SK-N-SH treated with all-trans-retinoic acid at 6 μM for 48 hours (cell line): ENCODE results near the gene RMND5A.

Source experiments
- ARNTL ChIP-seq: fragments of 450-650 bp; formaldehyde crosslinking; IDR thresholded peaks from 2 replicates; pipeline ENCODE4 v1.5.0; 2020; ENCODE audit warnings: low read depth, mild to moderate bottlenecking, moderate library complexity, borderline replicate concordance
- BACH2 ChIP-seq: fragments of 250-450 bp; sonication (Bioruptor Pico); IDR thresholded peaks from 2 replicates; pipeline ENCODE4 v1.9.0; 2021; ENCODE audit warnings: mild to moderate bottlenecking, borderline replicate concordance
- CSDC2 ChIP-seq: fragments of 250-450 bp; sonication (Bioruptor Pico); IDR thresholded peaks from 2 replicates; pipeline ENCODE4 v1.5.0; 2020; ENCODE audit warnings: mild to moderate bottlenecking, moderate library complexity
- ESRRG ChIP-seq: fragments of 250-450 bp; sonication (Bioruptor Pico); IDR thresholded peaks from 2 replicates; pipeline ENCODE4 v1.6.1; 2021; ENCODE audit warnings: mild to moderate bottlenecking
- ISL1 ChIP-seq: fragments of 250-450 bp; sonication (Bioruptor Pico); IDR thresholded peaks from 2 replicates; pipeline ENCODE4 v2.1.2; 2022; ENCODE audit warnings: mild to moderate bottlenecking, moderate library complexity
- PPARA ChIP-seq: fragments of 250-450 bp; sonication (Bioruptor Pico); IDR thresholded peaks from 2 replicates; pipeline ENCODE4 v1.5.0; 2020; ENCODE audit warnings: mild to moderate bottlenecking, borderline replicate concordance
- RARB ChIP-seq: fragments of 250-450 bp; sonication (Bioruptor Pico); IDR thresholded peaks from 2 replicates; pipeline ENCODE4 v1.8.0; 2021; ENCODE audit warnings: mild to moderate bottlenecking, moderate library complexity
- TCF4 ChIP-seq: fragments of 250-450 bp; sonication (Bioruptor Pico); IDR thresholded peaks from 2 replicates; pipeline ENCODE4 v1.8.0; 2021; ENCODE audit warnings: mild to moderate bottlenecking, moderate library complexity, borderline replicate concordance
- ZFP3 ChIP-seq: fragments of 250-450 bp; sonication (Bioruptor Pico); IDR thresholded peaks from 2 replicates; pipeline ENCODE4 v1.5.0; 2020; ENCODE audit warnings: mild to moderate bottlenecking, moderate library complexity
- ZFP30 ChIP-seq: fragments of 450-650 bp; formaldehyde crosslinking; IDR thresholded peaks from 2 replicates; pipeline ENCODE4 v1.5.0; 2022; ENCODE audit warnings: mild to moderate bottlenecking, moderate library complexity
- ZNF8 ChIP-seq: fragments of 450-650 bp; formaldehyde crosslinking; IDR thresholded peaks from 2 replicates; pipeline ENCODE4 v1.5.0; 2020; ENCODE audit warnings: mild to moderate bottlenecking, moderate library complexity
- TF ChIP-seq, protein P1 (sequence below): fragments of 250-450 bp; sonication (Bioruptor Pico); IDR thresholded peaks from 2 replicates; pipeline ENCODE4 v1.5.1; 2021; ENCODE audit warnings: mild to moderate bottlenecking, moderate library complexity
- TF ChIP-seq, protein P2 (sequence below): fragments of 250-450 bp; sonication (Bioruptor Pico); IDR thresholded peaks from 2 replicates; pipeline ENCODE4 v1.8.0; 2021; ENCODE audit warnings: low read depth, mild to moderate bottlenecking, moderate library complexity, borderline replicate concordance
- TF ChIP-seq, protein P3 (sequence below): fragments of 250-450 bp; sonication (Bioruptor Pico); IDR thresholded peaks from 2 replicates; pipeline ENCODE4 v1.8.0; 2020; ENCODE audit warnings: mild to moderate bottlenecking, moderate library complexity, borderline replicate concordance

DNA sequence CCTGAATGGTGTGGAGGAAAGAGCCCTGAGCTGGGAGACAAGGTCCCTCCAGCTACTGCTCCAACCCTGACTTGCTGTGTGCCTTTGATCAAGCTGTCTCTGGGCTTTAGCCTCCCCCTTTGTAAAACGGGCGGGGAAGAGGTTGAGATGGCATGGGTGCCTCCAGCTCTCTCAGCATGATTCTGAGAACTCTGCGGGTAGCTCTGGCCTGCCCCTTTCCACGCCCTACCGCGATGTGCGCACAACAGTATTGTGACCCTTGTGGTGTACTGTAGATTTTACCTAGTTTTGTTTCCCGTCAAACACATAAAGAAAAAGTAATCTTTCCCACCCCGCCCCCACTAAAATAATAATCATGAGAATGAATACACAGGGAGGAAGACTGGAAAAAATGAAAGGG lies 65.4 kb downstream of the RMND5A start:
- TF ChIP-seq TCF4 (CRISPR knock-in tag) (no peak), BACH2 (no peak), CSDC2 (no peak), ZFP3 (CRISPR knock-in tag) (no peak), ISL1 (CRISPR knock-in tag) (no peak), ESRRG (no peak), RARB (CRISPR knock-in tag) (no peak), ZFP30 (no peak), ARNTL (CRISPR knock-in tag) (no peak), ZNF8 (CRISPR knock-in tag) (no peak), PPARA (no peak)
- TF ChIP-seq, protein P1, sequence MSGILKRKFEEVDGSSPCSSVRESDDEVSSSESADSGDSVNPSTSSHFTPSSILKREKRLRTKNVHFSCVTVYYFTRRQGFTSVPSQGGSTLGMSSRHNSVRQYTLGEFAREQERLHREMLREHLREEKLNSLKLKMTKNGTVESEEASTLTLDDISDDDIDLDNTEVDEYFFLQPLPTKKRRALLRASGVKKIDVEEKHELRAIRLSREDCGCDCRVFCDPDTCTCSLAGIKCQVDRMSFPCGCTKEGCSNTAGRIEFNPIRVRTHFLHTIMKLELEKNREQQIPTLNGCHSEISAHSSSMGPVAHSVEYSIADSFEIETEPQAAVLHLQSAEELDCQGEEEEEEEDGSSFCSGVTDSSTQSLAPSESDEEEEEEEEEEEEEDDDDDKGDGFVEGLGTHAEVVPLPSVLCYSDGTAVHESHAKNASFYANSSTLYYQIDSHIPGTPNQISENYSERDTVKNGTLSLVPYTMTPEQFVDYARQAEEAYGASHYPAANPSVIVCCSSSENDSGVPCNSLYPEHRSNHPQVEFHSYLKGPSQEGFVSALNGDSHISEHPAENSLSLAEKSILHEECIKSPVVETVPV (CRISPR knock-in tag) = no peak
- TF ChIP-seq, protein P2, sequence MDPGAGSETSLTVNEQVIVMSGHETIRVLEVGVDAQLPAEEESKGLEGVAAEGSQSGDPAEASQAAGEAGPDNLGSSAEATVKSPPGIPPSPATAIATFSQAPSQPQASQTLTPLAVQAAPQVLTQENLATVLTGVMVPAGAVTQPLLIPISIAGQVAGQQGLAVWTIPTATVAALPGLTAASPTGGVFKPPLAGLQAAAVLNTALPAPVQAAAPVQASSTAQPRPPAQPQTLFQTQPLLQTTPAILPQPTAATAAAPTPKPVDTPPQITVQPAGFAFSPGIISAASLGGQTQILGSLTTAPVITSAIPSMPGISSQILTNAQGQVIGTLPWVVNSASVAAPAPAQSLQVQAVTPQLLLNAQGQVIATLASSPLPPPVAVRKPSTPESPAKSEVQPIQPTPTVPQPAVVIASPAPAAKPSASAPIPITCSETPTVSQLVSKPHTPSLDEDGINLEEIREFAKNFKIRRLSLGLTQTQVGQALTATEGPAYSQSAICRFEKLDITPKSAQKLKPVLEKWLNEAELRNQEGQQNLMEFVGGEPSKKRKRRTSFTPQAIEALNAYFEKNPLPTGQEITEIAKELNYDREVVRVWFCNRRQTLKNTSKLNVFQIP (CRISPR knock-in tag) = no peak
- TF ChIP-seq, protein P3, sequence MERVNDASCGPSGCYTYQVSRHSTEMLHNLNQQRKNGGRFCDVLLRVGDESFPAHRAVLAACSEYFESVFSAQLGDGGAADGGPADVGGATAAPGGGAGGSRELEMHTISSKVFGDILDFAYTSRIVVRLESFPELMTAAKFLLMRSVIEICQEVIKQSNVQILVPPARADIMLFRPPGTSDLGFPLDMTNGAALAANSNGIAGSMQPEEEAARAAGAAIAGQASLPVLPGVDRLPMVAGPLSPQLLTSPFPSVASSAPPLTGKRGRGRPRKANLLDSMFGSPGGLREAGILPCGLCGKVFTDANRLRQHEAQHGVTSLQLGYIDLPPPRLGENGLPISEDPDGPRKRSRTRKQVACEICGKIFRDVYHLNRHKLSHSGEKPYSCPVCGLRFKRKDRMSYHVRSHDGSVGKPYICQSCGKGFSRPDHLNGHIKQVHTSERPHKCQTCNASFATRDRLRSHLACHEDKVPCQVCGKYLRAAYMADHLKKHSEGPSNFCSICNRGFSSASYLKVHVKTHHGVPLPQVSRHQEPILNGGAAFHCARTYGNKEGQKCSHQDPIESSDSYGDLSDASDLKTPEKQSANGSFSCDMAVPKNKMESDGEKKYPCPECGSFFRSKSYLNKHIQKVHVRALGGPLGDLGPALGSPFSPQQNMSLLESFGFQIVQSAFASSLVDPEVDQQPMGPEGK (CRISPR knock-in tag) = no peak
